ENCODE data around the gene NMD3.

The NMD3 gene

GRCh38 chr3:161236240-161236639, 15.1 kb downstream of the NMD3 start:
- Histone ChIP-seq H3K9ac (ENCODE audit: low read depth, low read length) (no peak overlapping the region), H3K36me3 (ENCODE audit: insufficient read depth, low read depth, low read length) (peaks cover 90% of the 10 kb centered on the region), H3K4me3 (ENCODE audit: low read length) (no peak overlapping the region), H3K27ac (ENCODE audit: low read length) (no peak overlapping the region), H3K4me1 (ENCODE audit: insufficient read depth, low read length) (no peaks in the 10 kb centered on the region), H3K27me3 (ENCODE audit: insufficient read depth, low read length) (no peaks in the 10 kb centered on the region), H3K9me3 (ENCODE audit: insufficient read depth, low read depth, low read length) (no peaks in the 10 kb centered on the region)

- Histone ChIP-seq H3K27ac (ENCODE audit: low read length) (no peak overlapping the region), H3K4me3 (ENCODE audit: low read length) (no peak overlapping the region), H3K4me1 (ENCODE audit: insufficient read depth, low read length) (no peaks in the 10 kb centered on the region), H3K27me3 (ENCODE audit: insufficient read depth, low read length) (no peaks in the 10 kb centered on the region), H3K36me3 (ENCODE audit: insufficient read depth, low read depth, low read length) (peaks cover 93% of the 10 kb centered on the region), H3K9me3 (ENCODE audit: insufficient read depth, low read depth, low read length) (no peaks in the 10 kb centered on the region), H3K9ac (ENCODE audit: low read depth, low read length) (no peak overlapping the region)
Observed at GRCh38 chr3:161239700-161240099, 18.6 kb downstream of the NMD3 start.

GRCh38 chr3:161244538-161244937, 23.4 kb downstream of the NMD3 start:
- Histone ChIP-seq H3K4me3 (ENCODE audit: low read length) (no peak overlapping the region), H3K9me3 (ENCODE audit: insufficient read depth, low read depth, low read length) (no peaks in the 10 kb centered on the region), H3K9ac (ENCODE audit: low read depth, low read length) (no peak overlapping the region), H3K27ac (ENCODE audit: low read length) (no peak overlapping the region), H3K4me1 (ENCODE audit: insufficient read depth, low read length) (no peaks in the 10 kb centered on the region), H3K27me3 (ENCODE audit: insufficient read depth, low read length) (no peaks in the 10 kb centered on the region), H3K36me3 (ENCODE audit: insufficient read depth, low read depth, low read length) (peaks cover 93% of the 10 kb centered on the region)

GRCh38 chr3:161247049-161247448, 25.9 kb downstream of the NMD3 start:
- no peak overlapping the region for H3K4me3 ChIP-seq (ENCODE audit: low read length)
- no peaks in the 10 kb centered on the region for H3K9me3 ChIP-seq (ENCODE audit: insufficient read depth, low read depth, low read length)
- H3K9ac ChIP-seq (ENCODE audit: low read depth, low read length) = no peak overlapping the region
- H3K4me1 ChIP-seq (ENCODE audit: insufficient read depth, low read length) = no peaks in the 10 kb centered on the region
- no peak overlapping the region for H3K27ac ChIP-seq (ENCODE audit: low read length)
- no peaks in the 10 kb centered on the region for H3K27me3 ChIP-seq (ENCODE audit: insufficient read depth, low read length)
- H3K36me3 ChIP-seq (ENCODE audit: insufficient read depth, low read depth, low read length) = peaks cover 96% of the 10 kb centered on the region

GRCh38 chr3:161250116-161250515, 29.0 kb downstream of the NMD3 start:
- Histone ChIP-seq H3K4me3 (ENCODE audit: low read length) (no peak overlapping the region), H3K36me3 (ENCODE audit: insufficient read depth, low read depth, low read length) (peaks cover 88% of the 10 kb centered on the region), H3K27me3 (ENCODE audit: insufficient read depth, low read length) (no peaks in the 10 kb centered on the region), H3K9ac (ENCODE audit: low read depth, low read length) (no peak overlapping the region), H3K27ac (ENCODE audit: low read length) (no peak overlapping the region), H3K9me3 (ENCODE audit: insufficient read depth, low read depth, low read length) (no peaks in the 10 kb centered on the region), H3K4me1 (ENCODE audit: insufficient read depth, low read length) (no peaks in the 10 kb centered on the region)

GRCh38 chr3:161251716-161252115, 30.6 kb downstream of the NMD3 start:
- no peak overlapping the region for H3K4me3 ChIP-seq (ENCODE audit: low read length)
- H3K4me1 ChIP-seq (ENCODE audit: insufficient read depth, low read length) = no peaks in the 10 kb centered on the region
- peaks cover 75% of the 10 kb centered on the region for H3K36me3 ChIP-seq (ENCODE audit: insufficient read depth, low read depth, low read length)
- no peak overlapping the region for H3K9ac ChIP-seq (ENCODE audit: low read depth, low read length)
- H3K9me3 ChIP-seq (ENCODE audit: insufficient read depth, low read depth, low read length) = no peaks in the 10 kb centered on the region
- H3K27ac ChIP-seq (ENCODE audit: low read length) = no peak overlapping the region
- no peaks in the 10 kb centered on the region for H3K27me3 ChIP-seq (ENCODE audit: insufficient read depth, low read length)

GRCh38 chr3:161252143-161252542, 31.0 kb downstream of the NMD3 start:
- H3K4me1 ChIP-seq (ENCODE audit: insufficient read depth, low read length) = no peaks in the 10 kb centered on the region
- H3K27me3 ChIP-seq (ENCODE audit: insufficient read depth, low read length) = no peaks in the 10 kb centered on the region
- no peak overlapping the region for H3K27ac ChIP-seq (ENCODE audit: low read length)
- H3K4me3 ChIP-seq (ENCODE audit: low read length) = no peak overlapping the region
- no peak overlapping the region for H3K9ac ChIP-seq (ENCODE audit: low read depth, low read length)
- H3K36me3 ChIP-seq (ENCODE audit: insufficient read depth, low read depth, low read length) = peaks cover 74% of the 10 kb centered on the region
- no peaks in the 10 kb centered on the region for H3K9me3 ChIP-seq (ENCODE audit: insufficient read depth, low read depth, low read length)

- no peaks in the 10 kb centered on the region for H3K27me3 ChIP-seq (ENCODE audit: insufficient read depth, low read length)
- no peak overlapping the region for H3K9ac ChIP-seq (ENCODE audit: low read depth, low read length)
- peaks cover 58% of the 10 kb centered on the region for H3K36me3 ChIP-seq (ENCODE audit: insufficient read depth, low read depth, low read length)
- H3K4me1 ChIP-seq (ENCODE audit: insufficient read depth, low read length) = no peaks in the 10 kb centered on the region
- no peak overlapping the region for H3K4me3 ChIP-seq (ENCODE audit: low read length)
- no peaks in the 10 kb centered on the region for H3K9me3 ChIP-seq (ENCODE audit: insufficient read depth, low read depth, low read length)
- H3K27ac ChIP-seq (ENCODE audit: low read length) = no peak overlapping the region
Observed at GRCh38 chr3:161253711-161254110, 32.6 kb downstream of the NMD3 start.

- Histone ChIP-seq H3K4me3 (ENCODE audit: low read length) (no peak overlapping the region), H3K9me3 (ENCODE audit: insufficient read depth, low read depth, low read length) (no peaks in the 10 kb centered on the region), H3K4me1 (ENCODE audit: insufficient read depth, low read length) (no peaks in the 10 kb centered on the region), H3K27me3 (ENCODE audit: insufficient read depth, low read length) (no peaks in the 10 kb centered on the region), H3K36me3 (ENCODE audit: insufficient read depth, low read depth, low read length) (peaks cover 47% of the 10 kb centered on the region), H3K9ac (ENCODE audit: low read depth, low read length) (no peak overlapping the region), H3K27ac (ENCODE audit: low read length) (no peak overlapping the region)
Observed at GRCh38 chr3:161254861-161255260, 33.8 kb downstream of the NMD3 start.

GRCh38 chr3:161263057-161263456, 41.9 kb downstream of the NMD3 start:
- Histone ChIP-seq H3K9ac (ENCODE audit: low read depth, low read length) (no peak overlapping the region), H3K9me3 (ENCODE audit: insufficient read depth, low read depth, low read length) (peaks cover 5% of the 10 kb centered on the region)

GRCh38 chr3:161264852-161265251, 43.7 kb downstream of the NMD3 start:
- H3K27me3 ChIP-seq (ENCODE audit: insufficient read depth, low read length) = no peaks in the 10 kb centered on the region
- H3K36me3 ChIP-seq (ENCODE audit: insufficient read depth, low read depth, low read length) = 0 out of 2 replicates have a peak, but pooled peaks cover 9% of the 10 kb centered on the region
- no peak overlapping the region for H3K9ac ChIP-seq (ENCODE audit: low read depth, low read length)
- H3K9me3 ChIP-seq (ENCODE audit: insufficient read depth, low read depth, low read length) = peaks cover 5% of the 10 kb centered on the region
- H3K27ac ChIP-seq (ENCODE audit: low read length) = no peak overlapping the region
- H3K4me3 ChIP-seq (ENCODE audit: low read length) = no peak overlapping the region
- H3K4me1 ChIP-seq (ENCODE audit: insufficient read depth, low read length) = no peaks in the 10 kb centered on the region

More at GRCh38 chr3:161263057-161263456, 41.9 kb downstream of the NMD3 start:
- H3K27me3 ChIP-seq (ENCODE audit: insufficient read depth, low read length) = no peaks in the 10 kb centered on the region
- H3K4me3 ChIP-seq (ENCODE audit: low read length) = no peak overlapping the region
- no peak overlapping the region for H3K27ac ChIP-seq (ENCODE audit: low read length)
- no peaks in the 10 kb centered on the region for H3K4me1 ChIP-seq (ENCODE audit: insufficient read depth, low read length)
- H3K36me3 ChIP-seq (ENCODE audit: insufficient read depth, low read depth, low read length) = 0 out of 2 replicates have a peak, but pooled peaks cover 9% of the 10 kb centered on the region

- no peaks in the 10 kb centered on the region for H3K4me1 ChIP-seq (ENCODE audit: insufficient read depth, low read length)
- peaks cover 5% of the 10 kb centered on the region for H3K9me3 ChIP-seq (ENCODE audit: insufficient read depth, low read depth, low read length)
- no peak overlapping the region for H3K27ac ChIP-seq (ENCODE audit: low read length)
- no peak overlapping the region for H3K4me3 ChIP-seq (ENCODE audit: low read length)
- H3K27me3 ChIP-seq (ENCODE audit: insufficient read depth, low read length) = no peaks in the 10 kb centered on the region
- 0 out of 2 replicates have a peak, but pooled peaks cover 9% of the 10 kb centered on the region for H3K36me3 ChIP-seq (ENCODE audit: insufficient read depth, low read depth, low read length)
- no peak overlapping the region for H3K9ac ChIP-seq (ENCODE audit: low read depth, low read length)
Observed at GRCh38 chr3:161265916-161266571, 44.9 kb downstream of the NMD3 start.
